ENCODE data around the gene MYEF2.

Gene MYEF2

DNA sequence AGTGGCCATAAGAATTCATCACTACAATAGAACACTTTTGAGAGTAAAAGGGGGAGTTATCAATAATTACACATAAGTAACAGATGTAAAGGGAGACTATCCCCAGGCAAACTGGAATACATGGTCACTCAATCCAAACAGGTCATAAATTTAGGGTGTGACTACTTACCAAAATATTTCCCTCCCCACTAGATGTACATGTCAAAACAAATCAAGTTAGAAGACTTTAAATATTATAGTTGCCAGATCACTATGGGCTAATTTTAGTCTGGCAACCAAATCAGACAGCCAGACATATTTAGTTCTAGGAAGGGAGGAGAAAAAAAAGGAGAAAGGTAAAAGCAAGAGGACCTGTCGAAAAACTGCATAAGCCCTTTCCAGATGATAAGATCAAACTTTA lies 34.2 kb downstream of the MYEF2 start:
- no peak for DNase-seq

DNA sequence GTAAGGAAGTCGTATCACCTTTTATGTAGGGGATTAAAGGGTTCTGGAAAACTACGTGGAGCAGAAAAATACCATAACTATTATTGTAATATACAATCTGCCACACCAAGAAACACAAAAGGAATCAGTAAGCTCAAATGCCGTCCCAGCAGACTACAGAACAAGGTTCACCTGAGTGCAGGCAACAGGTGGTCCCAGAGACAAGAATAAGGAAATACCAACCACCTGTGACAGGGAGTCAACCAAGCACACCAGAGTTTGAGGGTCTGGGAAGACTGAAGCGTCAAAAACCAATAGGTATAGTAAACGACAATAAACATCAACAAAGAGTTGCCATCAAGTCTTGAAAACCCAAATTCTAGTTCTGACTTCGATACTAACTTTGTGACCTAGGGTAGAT lies 45.2 kb downstream of the MYEF2 start:
- no peak for DNase-seq

DNA sequence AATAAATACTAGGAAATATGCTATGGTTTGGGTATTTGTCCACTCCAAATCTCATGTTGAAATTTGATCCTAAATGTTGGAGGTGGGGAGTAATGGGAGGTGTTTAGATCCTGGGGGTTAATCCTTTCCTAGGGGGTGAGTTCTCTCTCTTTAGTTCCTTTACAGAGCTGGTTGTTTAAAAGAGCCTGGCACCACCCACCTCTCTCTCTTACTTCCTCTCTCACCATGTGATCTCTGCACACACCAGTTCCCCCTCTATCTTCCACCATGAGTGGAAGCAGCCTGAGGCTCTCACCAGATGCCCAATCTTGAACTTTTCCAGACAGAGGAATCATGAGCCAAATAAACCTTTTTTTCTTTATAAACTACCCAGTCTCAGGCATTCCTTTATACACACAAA lies 46.8 kb downstream of the MYEF2 start:
- DNase-seq: no peak

DNA sequence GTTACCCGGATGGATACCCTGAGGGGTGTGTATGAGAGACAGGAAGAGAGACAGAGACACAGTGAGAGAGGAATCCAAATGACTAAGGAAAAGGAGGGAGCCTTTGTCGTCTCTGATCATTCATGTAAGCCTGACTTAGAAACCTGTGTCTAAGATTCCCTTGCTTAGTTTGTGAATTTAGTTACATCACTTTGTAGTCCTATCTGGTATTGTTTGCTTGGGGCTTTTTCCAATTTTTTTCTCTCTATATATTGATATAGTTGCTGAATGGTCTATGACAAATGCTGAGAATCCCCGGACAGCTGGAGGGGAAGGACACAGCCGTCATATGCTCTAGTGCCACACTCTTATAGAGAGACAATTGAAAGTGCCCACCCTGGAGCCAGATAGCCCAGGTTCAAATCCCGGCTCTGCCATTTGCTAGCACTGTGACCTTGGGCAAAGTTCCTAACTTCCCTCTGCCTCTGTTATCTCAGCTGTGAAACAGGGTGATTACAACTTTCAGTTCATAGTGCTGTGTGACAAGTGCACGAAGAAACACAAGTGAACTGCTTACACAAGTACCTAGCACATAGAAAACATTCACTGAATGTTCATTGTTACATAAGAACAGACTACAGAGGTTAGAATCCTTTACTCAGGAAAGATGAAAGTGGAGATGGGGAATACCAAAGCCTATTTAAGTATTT lies 51.3 kb downstream of the MYEF2 start:
- no peak for DNase-seq

DNA sequence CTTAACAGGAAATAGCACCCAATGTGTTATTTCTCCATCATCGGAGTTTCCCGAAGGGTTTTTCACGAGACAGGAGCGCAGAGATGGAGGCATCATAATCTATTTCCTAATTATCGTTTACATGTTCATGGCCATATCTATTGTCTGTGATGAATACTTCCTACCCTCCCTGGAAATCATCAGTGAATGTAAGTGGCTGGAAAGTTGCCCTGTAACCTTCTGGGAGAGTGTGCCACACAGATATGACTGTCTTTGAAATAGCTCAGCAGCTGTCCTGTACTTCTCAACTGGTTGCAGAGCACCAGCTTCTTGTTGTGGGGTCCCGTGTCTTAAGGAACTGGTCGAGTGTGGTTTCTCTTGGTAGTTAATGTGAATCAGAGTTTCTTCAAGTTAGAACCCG lies 56.2 kb downstream of the MYEF2 start:
- no peak for DNase-seq

DNA sequence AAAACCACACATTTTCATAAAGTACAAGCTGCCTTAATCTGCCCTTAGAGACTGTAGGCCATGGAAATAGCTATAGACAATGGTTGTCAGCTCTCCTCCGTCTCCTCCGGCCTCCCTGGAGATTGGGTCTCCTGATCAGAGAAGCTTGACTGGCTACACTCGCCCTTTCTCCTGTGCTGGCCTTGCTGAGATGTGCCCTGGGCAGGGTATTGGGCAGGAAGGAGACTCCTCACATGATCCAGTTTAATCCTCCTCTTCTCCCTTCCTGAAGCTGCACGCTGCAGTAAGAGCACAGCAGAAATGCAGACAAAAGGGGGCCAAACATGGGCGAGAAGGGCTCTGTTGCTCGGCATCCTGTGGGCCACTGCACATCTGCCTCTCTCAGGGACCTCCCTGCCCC lies 57.4 kb downstream of the MYEF2 start, which contains the start of gene SLC24A5:
TSS of gene SLC24A5 (plus strand) at position 246 of the 400 bp plus-strand sequence. CDS start at position 301, 55 bp downstream.
- no peak for DNase-seq

DNA sequence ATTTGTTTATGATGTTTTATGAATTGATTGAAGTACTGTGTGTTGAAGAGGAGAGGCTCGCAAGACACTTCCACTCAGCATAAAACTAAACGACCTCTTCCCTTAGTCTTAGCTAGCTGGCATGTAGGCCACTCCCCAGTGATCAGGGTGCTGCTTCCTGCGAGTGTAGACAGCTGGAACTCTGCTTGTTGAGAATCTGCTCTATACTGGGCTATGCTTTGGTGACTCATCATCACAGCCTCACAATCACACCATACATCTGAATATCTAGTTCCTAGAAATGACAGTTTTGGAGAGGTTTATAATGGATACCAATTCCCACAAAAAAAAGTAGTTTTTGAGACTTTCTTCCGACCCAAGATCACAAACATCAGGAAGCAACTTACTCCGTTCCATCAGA lies 58.8 kb downstream of the MYEF2 start:
- no peak for DNase-seq

DNA sequence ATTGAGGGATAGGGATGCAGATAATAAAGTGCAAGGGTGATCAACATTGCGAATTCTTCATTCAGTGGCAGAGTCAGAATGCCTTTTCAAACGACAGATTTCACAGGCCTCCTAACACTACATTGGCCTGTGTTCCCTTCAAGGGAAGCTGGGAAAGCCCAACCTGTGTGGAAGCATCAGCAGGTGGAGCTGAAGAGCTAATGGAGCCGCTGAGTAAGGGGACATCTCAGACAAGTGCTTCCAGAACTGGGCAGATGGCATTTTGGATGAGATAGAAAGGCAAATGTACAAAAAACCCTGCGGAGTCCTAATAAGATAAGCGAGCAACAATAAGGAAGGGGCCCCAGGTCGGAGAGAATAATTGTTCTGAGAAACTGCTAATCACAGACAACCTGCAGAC lies 65.9 kb downstream of the MYEF2 start:
- no peak for DNase-seq

DNA sequence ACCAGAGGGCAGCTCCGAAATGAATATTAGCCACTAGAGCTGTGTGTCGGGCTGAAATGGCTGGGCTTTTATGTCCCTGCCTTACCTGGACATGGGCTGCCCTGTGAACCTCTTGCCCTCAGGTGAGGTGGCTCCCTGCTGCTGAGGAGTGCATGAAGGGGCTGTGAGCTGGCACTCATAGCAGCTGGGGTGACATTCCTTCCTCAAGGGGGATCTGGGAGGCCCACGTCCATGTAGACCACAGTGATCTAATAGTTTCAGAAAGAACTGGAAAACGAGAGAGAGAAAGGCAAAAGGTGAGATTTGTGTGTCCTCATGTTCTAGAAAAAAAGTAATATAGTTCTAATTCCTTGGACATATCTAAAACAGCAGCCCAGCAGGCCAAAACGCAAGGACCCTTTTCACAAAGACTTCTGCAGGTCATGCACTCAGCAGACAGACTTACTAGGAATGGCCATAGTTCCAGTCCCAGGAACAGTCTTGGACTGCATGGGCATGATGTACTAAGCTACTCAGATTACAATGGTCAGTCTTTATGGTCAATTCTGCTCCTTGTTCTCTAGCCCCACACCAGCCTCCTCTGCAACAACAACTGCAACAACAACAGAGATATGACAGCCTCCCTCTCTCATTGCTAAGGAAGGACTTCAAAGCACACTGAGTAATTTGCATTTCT lies 68.1 kb downstream of the MYEF2 start:
- DNase-seq: no peak

DNA sequence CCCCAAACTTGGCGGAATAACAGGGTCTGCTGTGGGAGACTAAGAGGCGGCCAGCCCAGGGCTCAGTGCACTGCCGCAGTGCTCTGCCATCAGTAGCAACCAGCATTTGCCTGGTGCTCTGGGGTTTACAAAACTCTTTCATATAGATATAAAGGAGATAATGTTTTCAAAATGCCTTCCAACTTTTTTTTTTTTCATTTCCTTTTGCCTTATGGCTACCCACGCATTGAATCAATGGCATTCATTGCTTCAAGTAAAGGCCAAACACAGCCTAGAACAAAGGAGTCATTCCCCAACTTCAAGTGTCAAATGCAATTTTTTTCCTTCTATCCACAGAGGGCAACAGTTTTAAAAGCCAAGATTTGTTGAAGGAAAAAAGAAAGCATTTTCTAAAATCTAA lies 68.9 kb downstream of the MYEF2 start:
- no peak for DNase-seq

DNA sequence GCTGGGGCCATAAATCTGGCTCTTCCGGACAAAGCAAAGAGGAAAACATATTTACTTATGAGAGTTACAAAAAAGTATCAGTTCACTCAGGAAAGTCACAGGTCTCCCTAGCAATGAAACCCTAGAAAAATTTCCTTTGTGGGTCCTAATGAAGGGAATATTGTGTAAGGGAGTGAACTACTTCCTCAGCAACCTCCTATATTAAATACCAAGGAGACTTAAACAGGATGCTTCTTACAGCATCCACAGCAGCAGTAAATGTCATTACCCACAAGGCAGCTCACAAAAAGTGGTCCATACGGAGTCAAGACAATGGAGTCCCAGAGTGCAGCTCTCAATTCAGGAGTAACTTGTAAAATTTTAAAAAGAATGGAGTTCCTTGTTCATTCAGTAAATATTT lies 72.2 kb downstream of the MYEF2 start:
- DNase-seq: no peak

DNA sequence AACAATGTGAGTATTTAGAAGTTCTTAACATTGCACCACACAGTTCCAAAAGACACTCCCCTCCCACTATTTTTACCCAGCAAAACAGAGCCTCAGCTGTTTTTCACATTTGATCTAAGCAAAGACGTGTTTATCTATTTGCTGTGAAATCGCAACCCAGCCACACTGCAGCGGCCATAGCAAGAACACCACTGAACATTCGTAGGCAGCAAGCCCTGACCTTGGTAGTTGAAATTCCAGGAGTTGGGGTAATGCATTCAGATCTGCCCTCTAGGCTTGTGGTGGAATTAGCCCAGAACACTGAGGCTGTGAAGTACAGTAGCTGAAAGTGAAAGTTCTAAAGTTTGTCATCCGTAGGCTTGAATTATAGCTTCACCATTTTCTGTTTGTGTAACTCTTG lies 74.4 kb downstream of the MYEF2 start:
- DNase-seq: no peak

DNA sequence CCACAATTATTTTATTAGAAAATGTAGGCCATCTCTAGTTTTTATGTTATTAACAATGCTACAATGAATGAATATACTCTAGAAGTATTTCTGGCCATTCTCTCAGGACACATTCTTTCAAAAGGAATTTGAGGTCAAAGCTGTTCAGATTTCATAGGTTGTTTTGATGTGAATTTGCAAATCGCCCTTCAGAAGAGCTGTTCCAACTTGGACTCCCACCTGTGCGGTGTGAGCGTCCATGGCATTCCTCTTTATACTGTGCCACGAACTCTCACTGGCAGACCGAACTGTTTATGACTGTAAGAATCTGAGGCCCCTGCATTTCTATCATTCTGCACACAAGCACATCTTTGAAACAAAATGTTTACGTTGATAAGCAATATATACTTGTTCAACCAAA lies 75.9 kb downstream of the MYEF2 start:
- no peak for DNase-seq

DNA sequence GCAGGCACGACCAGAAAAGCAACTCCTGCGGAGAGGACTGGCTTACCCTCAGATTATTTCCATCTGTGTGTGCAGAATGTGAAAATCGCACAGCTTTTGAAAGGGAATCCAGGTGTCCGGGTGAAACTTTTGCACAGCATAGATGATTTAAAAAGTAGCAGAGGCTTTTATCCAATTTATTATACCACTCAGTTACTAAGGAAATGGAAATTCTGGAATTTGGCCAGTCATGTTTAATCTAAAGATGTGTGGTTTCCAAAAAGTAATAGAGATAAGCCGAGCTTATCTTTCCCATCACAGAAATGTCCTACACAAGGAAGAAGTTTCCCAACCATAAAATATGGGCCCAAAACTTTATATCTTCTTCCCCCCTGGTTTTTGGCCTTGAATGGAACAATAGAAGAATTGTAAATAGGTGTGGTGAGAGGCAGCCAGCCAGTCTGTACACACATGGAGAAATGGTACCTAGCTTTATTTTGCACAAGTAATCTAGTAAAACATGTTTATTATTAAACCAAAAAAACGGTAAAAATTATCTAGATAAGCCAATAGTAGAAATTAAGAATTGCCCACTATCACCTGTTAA lies 76.6 kb downstream of the MYEF2 start:
- DNase-seq: no peak

DNA sequence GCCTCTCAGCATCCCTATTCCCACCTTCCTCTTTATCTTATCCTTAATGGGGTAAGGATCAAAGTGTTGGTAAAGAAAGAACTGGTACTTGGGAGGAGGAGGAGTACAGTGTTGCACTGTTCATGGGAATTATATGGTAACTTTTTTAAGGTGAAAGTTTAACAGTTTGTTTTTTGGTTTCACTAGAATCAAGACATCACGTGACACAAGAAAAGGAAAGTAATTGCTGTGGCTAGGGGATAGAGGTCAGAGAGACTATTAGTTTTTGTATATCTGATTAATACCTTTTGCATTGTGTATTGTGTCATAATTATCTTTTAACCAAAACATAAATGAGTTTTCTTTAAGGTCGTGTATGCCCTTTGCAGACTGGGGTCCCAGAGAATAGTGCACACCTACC lies 80.8 kb downstream of the MYEF2 start:
- DNase-seq: no peak

DNA sequence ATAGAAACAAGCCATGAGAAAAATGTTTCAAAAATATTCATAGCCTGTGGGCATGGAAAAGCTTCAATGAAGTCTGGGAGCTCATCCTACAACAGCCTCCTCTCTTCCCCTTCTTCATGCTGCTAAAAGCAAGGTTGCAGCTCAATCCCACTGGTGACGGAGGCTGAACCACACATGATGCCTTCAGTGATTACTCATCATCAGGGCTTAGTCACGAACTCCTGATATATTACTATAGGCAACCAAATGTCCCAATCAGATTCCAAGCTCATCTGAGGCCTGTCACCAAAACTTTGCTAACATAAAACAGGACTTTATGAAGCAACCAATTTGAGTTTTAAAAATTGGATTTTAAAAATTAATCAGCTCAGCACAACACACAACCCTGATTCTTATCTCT lies 81.3 kb downstream of the MYEF2 start:
- DNase-seq: no peak

DNA sequence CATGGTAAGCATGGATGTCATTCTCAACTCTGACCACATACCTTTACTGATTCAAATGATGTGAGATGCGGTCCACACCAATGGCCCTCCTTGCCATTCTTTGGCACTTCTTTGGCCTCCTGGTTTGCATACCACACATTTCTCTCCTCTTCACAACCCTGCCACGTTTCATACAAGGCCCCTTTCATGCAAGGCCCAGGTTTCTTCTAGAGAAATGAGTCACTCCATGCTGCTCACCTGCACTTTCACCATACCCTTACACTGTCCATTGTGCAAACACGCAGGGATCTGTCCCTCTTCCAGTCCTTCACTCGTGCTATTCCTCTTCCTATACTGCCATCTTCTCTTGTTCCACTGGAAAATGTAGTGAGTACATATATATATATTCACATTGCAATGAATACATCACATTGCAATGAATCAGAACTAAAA lies 81.7 kb downstream of the MYEF2 start:
- no peak for DNase-seq

DNA sequence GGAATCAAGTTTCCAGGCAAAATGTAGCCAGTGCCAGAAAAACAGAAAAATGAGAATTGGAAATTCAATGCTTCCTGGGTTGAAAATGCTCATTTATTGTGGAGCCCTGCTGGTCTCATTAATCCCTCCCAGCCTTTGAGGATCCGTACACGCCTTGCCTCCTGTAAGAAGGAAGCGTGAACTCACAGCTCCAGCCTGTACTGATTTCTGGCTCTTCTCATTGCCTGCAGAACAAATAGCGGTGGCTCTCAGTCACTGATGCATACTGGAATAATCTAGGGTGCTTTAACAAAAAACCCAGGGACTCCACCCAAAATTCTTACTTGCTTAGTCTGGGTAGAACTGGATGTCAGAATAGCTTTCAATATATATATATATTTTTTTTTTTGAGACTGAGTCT lies 86.6 kb downstream of the MYEF2 start:
- DNase-seq: no peak

DNA sequence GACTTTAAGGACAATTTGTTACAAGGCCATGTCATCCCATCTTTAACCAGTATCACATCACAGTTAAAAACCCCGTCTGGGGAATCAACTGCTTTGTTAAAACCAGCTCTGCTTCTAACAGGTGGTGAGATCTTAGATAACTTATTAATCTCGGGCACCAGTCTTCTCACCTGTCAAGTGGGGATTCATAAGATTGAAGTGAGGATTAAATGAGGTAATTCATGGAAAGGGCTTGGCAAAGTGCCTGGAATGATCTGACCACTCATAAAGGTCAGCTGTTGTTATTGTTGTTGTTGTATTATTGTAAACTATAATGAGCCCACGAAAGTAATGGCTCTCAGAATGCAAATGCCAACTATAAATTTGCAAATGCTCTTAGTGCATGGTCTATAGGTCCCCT lies 87.4 kb downstream of the MYEF2 start:
- DNase-seq: no peak

DNA sequence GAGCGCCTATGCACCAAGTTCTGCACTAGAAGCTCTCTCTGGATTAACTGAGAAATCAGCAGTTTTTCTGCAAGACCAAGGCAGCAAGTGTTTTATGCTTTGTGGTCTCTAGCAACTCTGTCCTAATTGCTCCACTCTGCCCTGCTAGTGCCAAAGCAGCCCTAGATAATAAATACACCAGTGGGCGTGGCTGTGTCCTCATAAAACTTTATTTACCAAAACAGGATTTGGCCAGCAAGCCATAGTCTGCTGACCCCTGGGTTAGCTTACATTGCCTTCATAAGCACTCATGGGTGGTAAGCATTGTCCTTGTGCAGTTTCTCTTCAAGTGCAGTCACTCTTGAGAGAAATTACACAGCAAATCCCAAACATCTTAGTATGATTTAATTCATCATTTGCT lies 88.0 kb downstream of the MYEF2 start:
- no peak for DNase-seq

DNA sequence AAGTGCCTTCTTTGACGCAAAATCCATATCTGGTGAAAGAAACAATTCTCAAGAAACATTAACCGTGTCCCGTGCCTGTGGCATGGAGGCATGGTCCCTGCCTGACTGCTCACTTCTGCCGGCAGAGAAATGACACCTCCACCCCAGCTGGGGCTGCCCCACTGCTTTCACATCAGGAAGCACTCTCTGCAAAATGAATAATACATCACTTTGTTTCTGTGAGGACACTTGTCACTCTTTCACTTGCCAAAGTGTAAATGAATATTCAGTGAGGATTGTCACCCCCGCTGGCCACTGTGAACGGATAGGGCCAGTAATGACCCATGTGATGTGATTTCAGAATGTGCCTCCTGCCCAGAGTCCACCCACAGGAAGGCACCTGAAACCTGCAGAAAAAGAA lies 88.4 kb downstream of the MYEF2 start:
- no peak for DNase-seq

DNA sequence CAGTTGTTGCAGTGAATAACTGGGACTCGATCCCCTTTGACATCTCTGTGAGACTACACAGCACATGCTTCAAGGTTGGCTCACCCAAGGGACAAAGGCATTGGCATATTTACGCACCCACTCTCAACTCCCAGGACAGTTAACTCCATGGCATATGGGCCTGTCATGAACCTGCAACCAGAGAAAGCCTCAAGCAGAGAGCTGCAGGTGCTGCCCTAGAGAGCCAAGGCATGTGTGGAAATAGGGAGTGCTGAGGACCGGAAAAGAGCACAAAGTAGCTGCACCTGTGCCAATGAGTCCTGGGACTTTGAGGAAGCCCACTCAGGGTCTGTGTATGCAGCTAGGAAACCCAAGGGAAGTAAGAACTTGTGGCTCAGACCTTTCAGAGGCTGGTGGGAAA lies 90.3 kb downstream of the MYEF2 start:
- no peak for DNase-seq

DNA sequence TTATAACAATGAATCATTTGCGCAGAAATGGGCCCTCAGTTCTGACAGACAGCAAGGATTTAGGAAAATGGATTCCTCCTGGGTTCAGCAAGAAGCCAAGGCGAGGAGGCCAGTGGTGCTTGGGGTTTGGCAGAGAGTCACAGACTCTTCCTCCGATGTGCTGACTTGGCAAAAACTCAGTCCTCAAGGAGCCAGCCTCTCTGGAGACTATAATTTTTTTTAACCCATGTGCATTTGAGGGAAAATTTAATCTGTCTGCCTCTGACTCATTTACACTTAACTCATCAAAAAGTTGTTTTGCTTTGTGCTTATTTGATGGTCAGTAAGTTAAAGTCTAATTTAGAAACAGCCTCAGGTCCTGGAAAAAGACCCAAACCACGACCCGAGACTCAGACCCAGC lies 91.5 kb downstream of the MYEF2 start:
- no peak for DNase-seq

DNA sequence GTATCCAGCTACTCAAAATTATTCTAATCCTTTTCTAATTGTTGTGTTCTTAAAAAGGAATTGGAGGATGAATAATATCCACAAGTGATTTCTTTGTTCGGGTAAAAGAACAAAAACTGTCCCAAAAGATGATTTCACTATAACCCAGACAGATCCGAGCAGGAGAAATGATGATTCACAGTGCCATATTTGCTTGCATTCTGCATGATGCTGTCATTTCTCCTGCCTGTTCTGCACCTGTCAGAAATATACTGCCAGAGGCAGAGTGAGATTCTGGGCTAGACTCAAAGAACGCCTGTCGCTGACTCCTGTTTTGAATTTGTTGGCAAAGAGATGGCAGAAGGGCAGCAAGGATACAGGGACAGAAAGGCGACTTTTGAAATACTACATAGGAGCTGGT lies 92.0 kb downstream of the MYEF2 start:
- DNase-seq: no peak

DNA sequence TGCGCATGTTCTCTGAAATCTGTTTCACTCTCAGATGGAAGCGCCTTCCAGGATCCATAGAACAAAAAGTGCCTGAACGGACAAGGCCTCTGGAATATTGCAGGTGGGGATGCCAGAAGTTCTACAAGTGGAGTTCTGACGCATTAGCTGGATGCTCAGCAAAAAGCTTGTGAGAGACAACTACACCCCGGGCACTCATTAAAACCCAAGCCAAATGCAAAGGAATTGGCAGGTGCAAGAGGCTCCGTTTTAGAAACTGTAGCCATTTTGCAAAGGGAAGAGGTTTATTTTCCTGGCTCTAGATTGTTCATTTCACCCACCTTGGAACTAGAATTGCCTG lies 92.5 kb downstream of the MYEF2 start:
- no peak for DNase-seq

Data from effector CD8-positive, alpha-beta T cell (primary cell).